ENCODE measurements around the gene HCN2. TPM values are rescaled to one million over a fixed set of nuclear protein-coding genes. Genes with fewer than 3 reads are reported as not detected.

Gene HCN2
- polyA plus RNA-seq, 2 donors = 0.65 to 1.4 TPM

GRCh38 chr19:577439-578392 is 12.0 kb upstream of the HCN2 start:
- 90% methylated on average over 58 to 66 of the region's 66 CpGs for WGBS, 2 donors
- H3K4me3 ChIP-seq (ENCODE audit: low read depth in 1 of 2, low read length in 2 of 2) = no peak overlapping the region
- H3K27ac ChIP-seq (ENCODE audit: low read depth in 2 of 2, low read length in 1 of 2) = no peak overlapping the region
- H3K27me3 ChIP-seq (ENCODE audit: control insufficient read depth in 1 of 2, insufficient read depth in 2 of 2, low read length in 2 of 2) = no peaks in the 10 kb centered on the region
- H3K9me3 ChIP-seq (ENCODE audit: control insufficient read depth in 2 of 2, insufficient read depth in 1 of 2, low read depth in 1 of 2, low read length in 1 of 2) = no peaks in the 10 kb centered on the region
- H3K36me3 ChIP-seq (ENCODE audit: control insufficient read depth in 2 of 2, insufficient read depth in 2 of 2, low read length in 1 of 2) = peaks cover 9 to 25% of the 10 kb centered on the region in 2 donors
- H3K4me1 ChIP-seq (ENCODE audit: control insufficient read depth in 2 of 2, insufficient read depth in 2 of 2, low read length in 1 of 2) = peaks cover 17 to 28% of the 10 kb centered on the region in 2 donors

DNA sequence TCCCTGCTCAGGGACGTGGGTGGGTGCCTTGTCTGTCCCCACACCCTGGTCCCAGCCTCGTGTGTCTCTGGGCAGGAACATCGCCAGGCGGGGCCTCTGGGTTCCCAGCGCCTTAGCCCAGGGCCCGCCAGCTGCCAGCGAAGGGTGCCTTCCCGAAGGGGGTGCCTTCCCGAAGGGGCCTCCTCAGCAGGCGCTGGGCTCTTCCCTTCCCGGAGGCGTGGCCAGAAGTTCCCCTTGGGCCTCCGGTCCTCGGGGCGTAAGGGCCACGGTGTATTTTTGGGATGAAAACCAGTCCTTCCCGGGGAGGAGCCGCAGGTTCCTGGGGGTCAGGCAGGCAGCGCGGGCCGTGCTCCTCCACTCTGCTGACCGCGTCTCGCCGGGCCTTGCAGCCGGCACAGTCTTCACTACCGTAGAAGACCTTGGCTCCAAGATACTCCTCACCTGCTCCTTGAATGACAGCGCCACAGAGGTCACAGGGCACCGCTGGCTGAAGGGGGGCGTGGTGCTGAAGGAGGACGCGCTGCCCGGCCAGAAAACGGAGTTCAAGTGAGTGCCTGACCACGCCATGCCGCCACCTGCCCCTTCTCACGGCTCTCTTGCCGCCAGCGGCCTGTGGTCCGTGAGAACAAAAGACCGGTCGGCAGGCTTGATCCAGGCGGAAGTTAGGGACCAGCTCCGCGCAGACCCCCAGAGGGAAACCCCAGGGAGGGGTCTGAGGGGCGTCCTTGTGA is 10.4 kb upstream of the HCN2 start:
- Histone ChIP-seq H3K4me1 (ENCODE audit: control insufficient read depth in 2 of 2, insufficient read depth in 2 of 2, low read length in 1 of 2) (peaks cover 17 to 24% of the 10 kb centered on the region in 2 donors), H3K36me3 (ENCODE audit: control insufficient read depth in 2 of 2, insufficient read depth in 2 of 2, low read length in 1 of 2) (peaks cover 9 to 33% of the 10 kb centered on the region in 2 donors), H3K27me3 (ENCODE audit: control insufficient read depth in 1 of 2, insufficient read depth in 2 of 2, low read length in 2 of 2) (no peaks in the 10 kb centered on the region), H3K27ac (ENCODE audit: low read depth in 2 of 2, low read length in 1 of 2) (no peak overlapping the region), H3K9me3 (ENCODE audit: control insufficient read depth in 2 of 2, insufficient read depth in 1 of 2, low read depth in 1 of 2, low read length in 1 of 2) (no peaks in the 10 kb centered on the region), H3K4me3 (ENCODE audit: low read depth in 1 of 2, low read length in 2 of 2) (no peak overlapping the region)
- 87 to 88% methylated on average over 45 to 46 of the region's 46 CpGs for WGBS, 2 donors

DNA sequence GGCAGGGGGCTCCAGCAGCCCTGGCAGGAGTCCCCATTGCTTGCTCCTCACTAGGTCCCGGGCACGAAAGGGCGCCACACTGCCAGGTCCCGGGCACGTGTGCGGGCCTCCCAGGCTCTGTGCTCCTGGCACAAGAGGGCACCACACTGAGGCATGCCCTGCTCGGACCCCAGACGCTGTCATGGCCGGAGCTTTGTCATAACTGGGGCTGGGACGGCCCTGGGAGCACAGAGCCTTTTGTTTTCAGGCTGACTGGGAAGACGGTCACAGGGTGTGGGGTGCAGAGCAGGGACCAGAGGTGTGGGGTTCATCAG is 9.9 kb upstream of the HCN2 start:
- Histone ChIP-seq H3K36me3 (ENCODE audit: control insufficient read depth in 2 of 2, insufficient read depth in 2 of 2, low read length in 1 of 2) (peaks cover 9 to 33% of the 10 kb centered on the region in 2 donors), H3K27ac (ENCODE audit: low read depth in 2 of 2, low read length in 1 of 2) (no peak overlapping the region), H3K9me3 (ENCODE audit: control insufficient read depth in 2 of 2, insufficient read depth in 1 of 2, low read depth in 1 of 2, low read length in 1 of 2) (no peaks in the 10 kb centered on the region), H3K4me1 (ENCODE audit: control insufficient read depth in 2 of 2, insufficient read depth in 2 of 2, low read length in 1 of 2) (peaks cover 13 to 20% of the 10 kb centered on the region in 2 donors), H3K4me3 (ENCODE audit: low read depth in 1 of 2, low read length in 2 of 2) (no peak overlapping the region), H3K27me3 (ENCODE audit: control insufficient read depth in 1 of 2, insufficient read depth in 2 of 2, low read length in 2 of 2) (no peaks in the 10 kb centered on the region)
- WGBS, 2 donors = 90 to 93% methylated on average over 11 of the region's 11 CpGs

DNA sequence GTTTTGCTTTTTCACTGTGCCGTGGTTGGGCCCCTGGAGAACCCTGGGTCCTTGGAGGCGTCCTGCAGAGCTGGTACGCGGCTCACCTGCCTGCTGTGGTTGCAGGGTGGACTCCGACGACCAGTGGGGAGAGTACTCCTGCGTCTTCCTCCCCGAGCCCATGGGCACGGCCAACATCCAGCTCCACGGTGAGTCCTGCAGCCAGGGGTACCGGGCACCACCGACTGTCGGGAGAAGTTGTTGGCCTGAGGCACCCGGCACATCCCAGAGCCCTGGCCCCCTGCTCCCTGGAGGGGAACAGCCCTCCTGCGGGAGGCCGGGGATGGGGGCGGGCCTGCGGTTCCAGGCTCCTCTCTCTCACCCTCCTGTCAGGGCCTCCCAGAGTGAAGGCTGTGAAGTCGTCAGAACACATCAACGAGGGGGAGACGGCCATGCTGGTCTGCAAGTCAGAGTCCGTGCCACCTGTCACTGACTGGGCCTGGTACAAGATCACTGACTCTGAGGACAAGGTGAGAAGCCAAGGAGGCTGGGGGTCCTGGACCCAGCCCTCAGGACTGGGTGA is 9.3 kb upstream of the HCN2 start:
- peaks cover 9 to 33% of the 10 kb centered on the region in 2 donors for H3K36me3 ChIP-seq (ENCODE audit: control insufficient read depth in 2 of 2, insufficient read depth in 2 of 2, low read length in 1 of 2)
- WGBS, 2 donors = 88 to 92% methylated on average over 22 of the region's 22 CpGs
- peaks cover 9 to 14% of the 10 kb centered on the region in 2 donors for H3K4me1 ChIP-seq (ENCODE audit: control insufficient read depth in 2 of 2, insufficient read depth in 2 of 2, low read length in 1 of 2)

DNA sequence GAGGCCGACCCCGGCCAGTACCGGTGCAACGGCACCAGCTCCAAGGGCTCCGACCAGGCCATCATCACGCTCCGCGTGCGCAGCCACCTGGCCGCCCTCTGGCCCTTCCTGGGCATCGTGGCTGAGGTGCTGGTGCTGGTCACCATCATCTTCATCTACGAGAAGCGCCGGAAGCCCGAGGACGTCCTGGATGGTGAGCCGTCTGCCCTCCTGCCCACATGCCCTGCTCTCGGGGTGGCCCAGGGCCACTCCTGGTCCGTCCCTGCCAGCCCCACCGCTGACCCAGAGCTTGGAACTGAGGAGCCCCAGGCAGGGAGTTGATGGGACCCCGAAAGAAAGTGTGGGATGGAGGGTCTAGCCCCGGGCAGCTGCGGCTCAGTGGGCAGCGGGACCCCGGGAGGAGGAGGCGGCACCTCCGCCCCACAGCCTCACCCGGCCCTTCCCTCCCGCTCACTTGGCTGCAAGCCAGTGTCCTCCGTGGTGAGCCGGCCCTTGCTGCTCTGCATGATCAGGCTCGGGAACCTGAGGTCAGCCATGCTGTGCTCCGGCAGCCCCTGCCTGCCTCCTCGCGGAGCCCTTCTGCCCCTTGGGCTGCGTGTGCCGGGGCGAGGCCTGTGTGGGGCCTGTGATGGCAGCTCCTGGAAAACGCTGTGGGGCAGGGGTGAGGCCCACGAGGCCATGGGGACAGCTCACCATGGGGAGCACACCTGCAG is 8.1 kb upstream of the HCN2 start:
- Histone ChIP-seq H3K4me3 (ENCODE audit: low read depth in 1 of 2, low read length in 2 of 2) (no peak overlapping the region), H3K9me3 (ENCODE audit: control insufficient read depth in 2 of 2, insufficient read depth in 1 of 2, low read depth in 1 of 2, low read length in 1 of 2) (no peaks in the 10 kb centered on the region), H3K27ac (ENCODE audit: low read depth in 2 of 2, low read length in 1 of 2) (no peak overlapping the region), H3K36me3 (ENCODE audit: control insufficient read depth in 2 of 2, insufficient read depth in 2 of 2, low read length in 1 of 2) (peaks cover 9 to 33% of the 10 kb centered on the region in 2 donors), H3K27me3 (ENCODE audit: control insufficient read depth in 1 of 2, insufficient read depth in 2 of 2, low read length in 2 of 2) (no peaks in the 10 kb centered on the region), H3K4me1 (ENCODE audit: control insufficient read depth in 2 of 2, insufficient read depth in 2 of 2, low read length in 1 of 2) (peaks cover 0 to 7% of the 10 kb centered on the region in 2 donors)
- WGBS, 2 donors = 85 to 86% methylated on average over 32 to 40 of the region's 40 CpGs

More for the DNA sequence above, 9.3 kb upstream of the HCN2 start:
- Histone ChIP-seq H3K4me3 (ENCODE audit: low read depth in 1 of 2, low read length in 2 of 2) (no peak overlapping the region), H3K27ac (ENCODE audit: low read depth in 2 of 2, low read length in 1 of 2) (no peak overlapping the region), H3K9me3 (ENCODE audit: control insufficient read depth in 2 of 2, insufficient read depth in 1 of 2, low read depth in 1 of 2, low read length in 1 of 2) (no peaks in the 10 kb centered on the region), H3K27me3 (ENCODE audit: control insufficient read depth in 1 of 2, insufficient read depth in 2 of 2, low read length in 2 of 2) (no peaks in the 10 kb centered on the region)

DNA sequence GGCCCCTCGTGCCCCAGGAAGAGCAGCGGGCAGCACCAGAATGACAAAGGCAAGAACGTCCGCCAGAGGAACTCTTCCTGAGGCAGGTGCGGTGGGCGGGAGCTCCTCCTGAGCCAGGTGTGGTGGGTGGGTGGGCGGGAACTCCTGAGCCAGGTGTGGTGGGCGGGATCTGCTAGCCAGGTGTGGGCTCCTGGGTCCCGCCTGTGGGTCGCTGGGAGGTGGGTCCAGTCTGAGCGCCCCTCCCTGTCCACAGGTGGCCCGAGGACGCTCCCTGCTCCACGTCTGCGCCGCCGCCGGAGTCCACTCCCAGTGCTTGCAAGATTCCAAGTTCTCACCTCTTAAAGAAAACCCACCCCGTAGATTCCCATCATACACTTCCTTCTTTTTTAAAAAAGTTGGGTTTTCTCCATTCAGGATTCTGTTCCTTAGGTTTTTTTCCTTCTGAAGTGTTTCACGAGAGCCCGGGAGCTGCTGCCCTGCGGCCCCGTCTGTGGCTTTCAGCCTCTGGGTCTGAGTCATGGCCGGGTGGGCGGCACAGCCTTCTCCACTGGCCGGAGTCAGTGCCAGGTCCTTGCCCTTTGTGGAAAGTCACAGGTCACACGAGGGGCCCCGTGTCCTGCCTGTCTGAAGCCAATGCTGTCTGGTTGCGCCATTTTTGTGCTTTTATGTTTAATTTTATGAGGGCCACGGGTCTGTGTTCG is 7.0 kb upstream of the HCN2 start:
- H3K9me3 ChIP-seq (ENCODE audit: control insufficient read depth in 2 of 2, insufficient read depth in 1 of 2, low read depth in 1 of 2, low read length in 1 of 2) = no peaks in the 10 kb centered on the region
- no peak overlapping the region for H3K27ac ChIP-seq (ENCODE audit: low read depth in 2 of 2, low read length in 1 of 2)
- H3K4me1 ChIP-seq (ENCODE audit: control insufficient read depth in 2 of 2, insufficient read depth in 2 of 2, low read length in 1 of 2) = peaks cover 0 to 2% of the 10 kb centered on the region in 2 donors
- no peak overlapping the region for H3K4me3 ChIP-seq (ENCODE audit: low read depth in 1 of 2, low read length in 2 of 2)
- peaks cover 9 to 31% of the 10 kb centered on the region in 2 donors for H3K36me3 ChIP-seq (ENCODE audit: control insufficient read depth in 2 of 2, insufficient read depth in 2 of 2, low read length in 1 of 2)
- WGBS, 2 donors = 81 to 83% methylated on average over 27 to 31 of the region's 31 CpGs
- H3K27me3 ChIP-seq (ENCODE audit: control insufficient read depth in 1 of 2, insufficient read depth in 2 of 2, low read length in 2 of 2) = no peaks in the 10 kb centered on the region

- peaks cover 0 to 4% of the 10 kb centered on the region in 2 donors for H3K4me1 ChIP-seq (ENCODE audit: control insufficient read depth in 2 of 2, insufficient read depth in 2 of 2, low read length in 1 of 2)
- H3K27ac ChIP-seq (ENCODE audit: low read depth in 2 of 2, low read length in 1 of 2) = no peak overlapping the region
- H3K4me3 ChIP-seq (ENCODE audit: low read depth in 1 of 2, low read length in 2 of 2) = no peak overlapping the region
- H3K27me3 ChIP-seq (ENCODE audit: control insufficient read depth in 1 of 2, insufficient read depth in 2 of 2, low read length in 2 of 2) = no peaks in the 10 kb centered on the region
- WGBS, 2 donors = 85 to 91% methylated on average over 27 of the region's 27 CpGs
- H3K36me3 ChIP-seq (ENCODE audit: control insufficient read depth in 2 of 2, insufficient read depth in 2 of 2, low read length in 1 of 2) = peaks cover 9 to 26% of the 10 kb centered on the region in 2 donors
- no peaks in the 10 kb centered on the region for H3K9me3 ChIP-seq (ENCODE audit: control insufficient read depth in 2 of 2, insufficient read depth in 1 of 2, low read depth in 1 of 2, low read length in 1 of 2)
These were observed 6.3 kb upstream of the HCN2 start for GRCh38 chr19:583198-583967.

- H3K36me3 ChIP-seq (ENCODE audit: control insufficient read depth in 2 of 2, insufficient read depth in 2 of 2, low read length in 1 of 2) = peaks cover 9 to 26% of the 10 kb centered on the region in 2 donors
- peaks cover 0 to 6% of the 10 kb centered on the region in 2 donors for H3K4me1 ChIP-seq (ENCODE audit: control insufficient read depth in 2 of 2, insufficient read depth in 2 of 2, low read length in 1 of 2)
- no peak overlapping the region for H3K27ac ChIP-seq (ENCODE audit: low read depth in 2 of 2, low read length in 1 of 2)
- H3K9me3 ChIP-seq (ENCODE audit: control insufficient read depth in 2 of 2, insufficient read depth in 1 of 2, low read depth in 1 of 2, low read length in 1 of 2) = no peaks in the 10 kb centered on the region
- no peak overlapping the region for H3K4me3 ChIP-seq (ENCODE audit: low read depth in 1 of 2, low read length in 2 of 2)
- 59 to 75% methylated on average over 5 of the region's 5 CpGs for WGBS, 2 donors
- peaks cover 0 to under 1% of the 10 kb centered on the region in 2 donors for H3K27me3 ChIP-seq (ENCODE audit: control insufficient read depth in 1 of 2, insufficient read depth in 2 of 2, low read length in 2 of 2)
These were observed 5.8 kb upstream of the HCN2 start for GRCh38 chr19:583968-584239.

Measured in esophagus (tissue), 2 donors.